Vagina (tissue), 2 donors: ENCODE data around the gene STX17.

Experiments
- POLR2A ChIP-seq, 2 donors: fragments of 450-650 bp; IDR thresholded peaks; one replicate each; pipeline ENCODE4 v1.6.1; 2017; ENCODE audit warnings: antibody characterized with exemption in 2 of 2, mild to moderate bottlenecking in 2 of 2, moderate library complexity in 2 of 2
- POLR2AphosphoS5 ChIP-seq, 2 donors: sonication (generic); formaldehyde crosslinking; IDR thresholded peaks; one replicate each; pipeline ENCODE4 v1.9.0; 2017; ENCODE audit warnings: antibody characterized with exemption in 2 of 2, mild to moderate bottlenecking in 2 of 2, low read depth in 1 of 2; ENCODE audit not compliant: insufficient read depth in 1 of 2
- TF ChIP-seq, protein P1 (sequence below), 3 experiments: fragments of 450-650 bp in 2 of 3; fragments of 200-600 bp in 1 of 3; sonication (generic) in 1 of 3; IDR thresholded peaks; one replicate each; pipeline ENCODE4 v1.5.1; 2017 to 2019; ENCODE audit warnings: antibody characterized with exemption in 3 of 3, mild to moderate bottlenecking in 2 of 3, moderate library complexity in 2 of 3

DNA sequence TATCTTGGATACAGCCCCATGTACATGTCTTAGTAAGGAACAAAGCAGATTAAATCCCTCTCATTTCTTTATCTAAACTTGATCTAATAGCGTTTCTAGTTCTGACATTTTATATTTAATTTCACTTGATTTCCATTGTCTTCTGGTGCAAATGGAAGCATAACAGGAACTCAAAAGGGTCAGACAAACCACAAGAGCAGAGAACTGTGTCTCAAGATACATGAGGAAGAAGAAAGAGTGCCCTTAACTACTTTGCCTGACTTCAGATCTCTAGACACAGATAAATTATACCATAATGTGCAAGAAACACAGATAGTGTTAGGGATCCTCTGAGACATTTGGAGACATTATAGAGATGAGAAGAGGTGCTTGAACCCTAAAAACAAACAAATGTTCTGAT is 20.7 kb upstream of the STX17 start:
- TF ChIP-seq, protein P1, sequence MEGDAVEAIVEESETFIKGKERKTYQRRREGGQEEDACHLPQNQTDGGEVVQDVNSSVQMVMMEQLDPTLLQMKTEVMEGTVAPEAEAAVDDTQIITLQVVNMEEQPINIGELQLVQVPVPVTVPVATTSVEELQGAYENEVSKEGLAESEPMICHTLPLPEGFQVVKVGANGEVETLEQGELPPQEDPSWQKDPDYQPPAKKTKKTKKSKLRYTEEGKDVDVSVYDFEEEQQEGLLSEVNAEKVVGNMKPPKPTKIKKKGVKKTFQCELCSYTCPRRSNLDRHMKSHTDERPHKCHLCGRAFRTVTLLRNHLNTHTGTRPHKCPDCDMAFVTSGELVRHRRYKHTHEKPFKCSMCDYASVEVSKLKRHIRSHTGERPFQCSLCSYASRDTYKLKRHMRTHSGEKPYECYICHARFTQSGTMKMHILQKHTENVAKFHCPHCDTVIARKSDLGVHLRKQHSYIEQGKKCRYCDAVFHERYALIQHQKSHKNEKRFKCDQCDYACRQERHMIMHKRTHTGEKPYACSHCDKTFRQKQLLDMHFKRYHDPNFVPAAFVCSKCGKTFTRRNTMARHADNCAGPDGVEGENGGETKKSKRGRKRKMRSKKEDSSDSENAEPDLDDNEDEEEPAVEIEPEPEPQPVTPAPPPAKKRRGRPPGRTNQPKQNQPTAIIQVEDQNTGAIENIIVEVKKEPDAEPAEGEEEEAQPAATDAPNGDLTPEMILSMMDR (IDR thresholded peaks at IDR 0.05) = no peak
- TF ChIP-seq POLR2AphosphoS5 (IDR thresholded peaks at IDR 0.05; ENCODE audit: insufficient read depth in 1 of 2, low read depth in 1 of 2) (no peak), POLR2A (IDR thresholded peaks at IDR 0.05) (no peak)
